Skeletal muscle tissue (tissue), 4 donors: ENCODE measurements around the gene MAP1A. TPM values are rescaled to one million over a fixed set of nuclear protein-coding genes. Genes with fewer than 3 reads are reported as not detected.
"Not testable (repeated sequence)": the region's sequence is repeated elsewhere in the genome, so short reads cannot be mapped to it uniquely, and the experiment has no call there.

ENCODE experiments used
- H3K27ac ChIP-seq: one replicate; pipeline ENCODE4 v1.7.0; 2013; ENCODE audit warnings: mild to moderate bottlenecking, low read depth, low read length, inconsistent platforms
- H3K27me3 ChIP-seq, 3 donors: one replicate each; pipeline ENCODE4 v1.7.0; 2013; ENCODE audit warnings: low read length in 3 of 3; ENCODE audit not compliant: control insufficient read depth in 3 of 3, insufficient read depth in 3 of 3
- H3K36me3 ChIP-seq, 3 donors: one replicate each; pipeline ENCODE4 v1.7.0; 2013; ENCODE audit warnings: low read length in 3 of 3; ENCODE audit not compliant: control insufficient read depth in 3 of 3, insufficient read depth in 3 of 3
- H3K4me1 ChIP-seq, 3 donors: one replicate each; pipeline ENCODE4 v1.7.0; 2013; ENCODE audit warnings: low read length in 3 of 3, mild to moderate bottlenecking in 3 of 3; ENCODE audit not compliant: control insufficient read depth in 3 of 3, insufficient read depth in 3 of 3
- H3K4me3 ChIP-seq, 3 donors: one replicate each; pipeline ENCODE4 v1.7.0; 2013; ENCODE audit warnings: low read length in 3 of 3
- H3K9ac ChIP-seq, 3 donors: one replicate each; pipeline ENCODE4 v1.7.0; 2013; ENCODE audit warnings: low read length in 3 of 3, mild to moderate bottlenecking in 3 of 3, moderate library complexity in 2 of 3, low read depth in 1 of 3
- H3K9me3 ChIP-seq, 3 donors: one replicate each; pipeline ENCODE4 v1.7.0; 2013; ENCODE audit warnings: low read length in 3 of 3; ENCODE audit not compliant: control insufficient read depth in 3 of 3
- total RNA-seq: library from RNA; depleted of rRNA; stranded (reverse); fragments of >200 nt; gene quantifications from one replicate; pipeline ENCODE4 v1.2.3, GENCODE V29; 2014
- donor health status: Osteomylitis.

Gene MAP1A
- total RNA-seq, 1 donor from 2014 or later: 19.3 TPM

GRCh38 chr15:43544266-43544665, 26.9 kb downstream of the MAP1A start:
- Histone ChIP-seq H3K4me3 (no peak overlapping the region), H3K27me3 (no peaks in the 10 kb centered on the region), H3K9me3 (no peaks in the 10 kb centered on the region), H3K27ac (no peak overlapping the region), H3K36me3 (peaks cover 0 to 2% (median 0%) of the 10 kb centered on the region in 3 donors), H3K9ac (no peak overlapping the region), H3K4me1 (no peaks in the 10 kb centered on the region)

GRCh38 chr15:43545426-43545825, 28.0 kb downstream of the MAP1A start:
- Histone ChIP-seq H3K27me3 (no peaks in the 10 kb centered on the region), H3K36me3 (peaks cover 0 to 2% (median 0%) of the 10 kb centered on the region in 3 donors), H3K27ac (no peak overlapping the region), H3K9ac (no peak overlapping the region), H3K4me3 (no peak overlapping the region), H3K4me1 (no peaks in the 10 kb centered on the region), H3K9me3 (no peaks in the 10 kb centered on the region)

GRCh38 chr15:43547539-43547938, 30.1 kb downstream of the MAP1A start:
- Histone ChIP-seq H3K36me3 (peaks cover 0 to 2% (median 0%) of the 10 kb centered on the region in 3 donors), H3K27me3 (no peaks in the 10 kb centered on the region), H3K27ac (no peak overlapping the region), H3K9me3 (no peaks in the 10 kb centered on the region), H3K4me1 (no peaks in the 10 kb centered on the region), H3K4me3 (no peak overlapping the region), H3K9ac (no peak overlapping the region)

GRCh38 chr15:43550527-43551363, 33.3 kb downstream of the MAP1A start:
- Histone ChIP-seq H3K36me3 (peaks cover 0 to 4% (median 0%) of the 10 kb centered on the region in 3 donors), H3K27ac (no peak overlapping the region)

GRCh38 chr15:43552256-43552655, 34.8 kb downstream of the MAP1A start:
- Histone ChIP-seq H3K36me3 (peaks cover 1 to 7% (median 2%) of the 10 kb centered on the region in 3 donors), H3K4me3 (no peak overlapping the region)

More at GRCh38 chr15:43550527-43551363, 33.3 kb downstream of the MAP1A start:
- H3K27me3 ChIP-seq: no peaks in the 10 kb centered on the region
- no peak overlapping the region for H3K4me3 ChIP-seq
- no peak overlapping the region for H3K9ac ChIP-seq
- H3K4me1 ChIP-seq: no peaks in the 10 kb centered on the region
- no peaks in the 10 kb centered on the region for H3K9me3 ChIP-seq

GRCh38 chr15:43552986-43553385, 35.6 kb downstream of the MAP1A start:
- no peaks in the 10 kb centered on the region for H3K9me3 ChIP-seq
- H3K9ac ChIP-seq: no peak overlapping the region
- H3K27ac ChIP-seq: no peak overlapping the region
- no peaks in the 10 kb centered on the region for H3K27me3 ChIP-seq
- H3K4me3 ChIP-seq: no peak overlapping the region
- no peaks in the 10 kb centered on the region for H3K4me1 ChIP-seq
- H3K36me3 ChIP-seq: peaks cover 2 to 8% (median 3%) of the 10 kb centered on the region in 3 donors

More at GRCh38 chr15:43552256-43552655, 34.8 kb downstream of the MAP1A start:
- Histone ChIP-seq H3K27me3 (no peaks in the 10 kb centered on the region), H3K9ac (no peak overlapping the region), H3K9me3 (no peaks in the 10 kb centered on the region), H3K27ac (no peak overlapping the region), H3K4me1 (no peaks in the 10 kb centered on the region)

- H3K27me3 ChIP-seq, H3K9me3 ChIP-seq, H3K27ac ChIP-seq, H3K4me1 ChIP-seq, H3K9ac ChIP-seq, H3K36me3 ChIP-seq, H3K4me3 ChIP-seq: not testable (repeated sequence)
These were observed 45.3 kb downstream of the MAP1A start for GRCh38 chr15:43562753-43563152.

- not testable (repeated sequence) for H3K36me3 ChIP-seq, H3K9me3 ChIP-seq, H3K27me3 ChIP-seq, H3K4me1 ChIP-seq, H3K27ac ChIP-seq, H3K9ac ChIP-seq, H3K4me3 ChIP-seq
These were observed 46.4 kb downstream of the MAP1A start for GRCh38 chr15:43563793-43564192.

- H3K4me1 ChIP-seq, H3K27ac ChIP-seq, H3K27me3 ChIP-seq, H3K9ac ChIP-seq, H3K9me3 ChIP-seq, H3K4me3 ChIP-seq, H3K36me3 ChIP-seq: not testable (repeated sequence)
These were observed 49.2 kb downstream of the MAP1A start for GRCh38 chr15:43566615-43567014.

- H3K27me3 ChIP-seq, H3K36me3 ChIP-seq, H3K27ac ChIP-seq, H3K4me3 ChIP-seq, H3K9me3 ChIP-seq, H3K4me1 ChIP-seq, H3K9ac ChIP-seq: not testable (repeated sequence)
These were observed 57.2 kb downstream of the MAP1A start for GRCh38 chr15:43574607-43575006.
